Spleen (tissue), 7 donors: ENCODE measurements around the gene ZNF438.

Experiments used
- POLR2A ChIP-seq, 3 donors: fragments of 450-650 bp; IDR thresholded peaks; one replicate each; pipeline ENCODE4 v1.5.1; 2017; ENCODE audit warnings: antibody characterized with exemption in 3 of 3, mild to moderate bottlenecking in 1 of 3
- POLR2AphosphoS5 ChIP-seq, 3 donors: sonication (generic); formaldehyde crosslinking; IDR thresholded peaks; one replicate each; pipeline ENCODE4 v1.5.1; 2017; ENCODE audit warnings: antibody characterized with exemption in 3 of 3
- TF ChIP-seq, protein P1 (sequence below), 11 experiments: fragments of 200-600 bp in 7 of 11; fragments of 450-650 bp in 4 of 11; sonication (generic) in 4 of 11; IDR thresholded peaks in 8 of 11; conservative IDR thresholded peaks in 3 of 11; 1 replicate in 7 of 11; 2 replicates in 4 of 11; pipeline versions ENCODE4 v1.4.0 to v1.8.0; 2016 to 2021; ENCODE audit warnings: antibody characterized with exemption in 11 of 11, inconsistent platforms in 4 of 11, mild to moderate bottlenecking in 1 of 11
- donor health status: DM: no; HTN: no; CAD: no; lungs with moderate emphysema.
- donor health status: DM: no; HTN: no; CAD: no.
- donor health status: DM: no; HTN: no; CAD: no.

DNA sequence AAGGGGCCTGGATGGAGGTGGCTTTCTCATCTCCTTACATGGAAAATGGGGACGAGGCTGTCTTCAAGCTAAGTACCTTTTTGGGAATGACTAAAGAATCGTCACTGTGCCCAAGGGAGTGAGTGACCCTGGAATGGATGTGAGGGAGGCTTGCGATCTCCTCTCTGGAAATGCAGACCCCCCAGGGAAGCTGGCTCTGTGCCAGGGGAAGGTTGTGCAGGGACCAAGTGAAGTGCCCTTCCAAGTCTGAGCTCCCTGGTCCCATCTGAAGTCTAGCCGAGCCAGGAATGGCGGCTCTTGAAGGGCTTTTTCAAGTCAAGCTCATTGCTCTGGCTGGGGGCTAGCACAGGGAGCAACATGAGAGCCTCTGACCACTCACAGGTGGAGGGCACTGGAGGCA is 221.2 kb downstream of the ZNF438 start:
- TF ChIP-seq, protein P1, sequence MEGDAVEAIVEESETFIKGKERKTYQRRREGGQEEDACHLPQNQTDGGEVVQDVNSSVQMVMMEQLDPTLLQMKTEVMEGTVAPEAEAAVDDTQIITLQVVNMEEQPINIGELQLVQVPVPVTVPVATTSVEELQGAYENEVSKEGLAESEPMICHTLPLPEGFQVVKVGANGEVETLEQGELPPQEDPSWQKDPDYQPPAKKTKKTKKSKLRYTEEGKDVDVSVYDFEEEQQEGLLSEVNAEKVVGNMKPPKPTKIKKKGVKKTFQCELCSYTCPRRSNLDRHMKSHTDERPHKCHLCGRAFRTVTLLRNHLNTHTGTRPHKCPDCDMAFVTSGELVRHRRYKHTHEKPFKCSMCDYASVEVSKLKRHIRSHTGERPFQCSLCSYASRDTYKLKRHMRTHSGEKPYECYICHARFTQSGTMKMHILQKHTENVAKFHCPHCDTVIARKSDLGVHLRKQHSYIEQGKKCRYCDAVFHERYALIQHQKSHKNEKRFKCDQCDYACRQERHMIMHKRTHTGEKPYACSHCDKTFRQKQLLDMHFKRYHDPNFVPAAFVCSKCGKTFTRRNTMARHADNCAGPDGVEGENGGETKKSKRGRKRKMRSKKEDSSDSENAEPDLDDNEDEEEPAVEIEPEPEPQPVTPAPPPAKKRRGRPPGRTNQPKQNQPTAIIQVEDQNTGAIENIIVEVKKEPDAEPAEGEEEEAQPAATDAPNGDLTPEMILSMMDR (IDR thresholded peaks at IDR 0.05 in 8 of 11, conservative IDR thresholded peaks at IDR 0.05 in 3 of 11) = no peak
- TF ChIP-seq POLR2AphosphoS5 (IDR thresholded peaks at IDR 0.05) (no peak), POLR2A (IDR thresholded peaks at IDR 0.05) (no peak)
